Amniotic stem cell (primary cell): ENCODE results near the gene PSTPIP1.
"Not testable (repeated sequence)": the region's sequence is repeated elsewhere in the genome, so short reads cannot be mapped to it uniquely, and the experiment has no call there.

Source experiments
- DNase-seq: peaks from one replicate; lab custom pipeline; 2025; lab: John Stamatoyannopoulos, UW

Gene PSTPIP1

DNA sequence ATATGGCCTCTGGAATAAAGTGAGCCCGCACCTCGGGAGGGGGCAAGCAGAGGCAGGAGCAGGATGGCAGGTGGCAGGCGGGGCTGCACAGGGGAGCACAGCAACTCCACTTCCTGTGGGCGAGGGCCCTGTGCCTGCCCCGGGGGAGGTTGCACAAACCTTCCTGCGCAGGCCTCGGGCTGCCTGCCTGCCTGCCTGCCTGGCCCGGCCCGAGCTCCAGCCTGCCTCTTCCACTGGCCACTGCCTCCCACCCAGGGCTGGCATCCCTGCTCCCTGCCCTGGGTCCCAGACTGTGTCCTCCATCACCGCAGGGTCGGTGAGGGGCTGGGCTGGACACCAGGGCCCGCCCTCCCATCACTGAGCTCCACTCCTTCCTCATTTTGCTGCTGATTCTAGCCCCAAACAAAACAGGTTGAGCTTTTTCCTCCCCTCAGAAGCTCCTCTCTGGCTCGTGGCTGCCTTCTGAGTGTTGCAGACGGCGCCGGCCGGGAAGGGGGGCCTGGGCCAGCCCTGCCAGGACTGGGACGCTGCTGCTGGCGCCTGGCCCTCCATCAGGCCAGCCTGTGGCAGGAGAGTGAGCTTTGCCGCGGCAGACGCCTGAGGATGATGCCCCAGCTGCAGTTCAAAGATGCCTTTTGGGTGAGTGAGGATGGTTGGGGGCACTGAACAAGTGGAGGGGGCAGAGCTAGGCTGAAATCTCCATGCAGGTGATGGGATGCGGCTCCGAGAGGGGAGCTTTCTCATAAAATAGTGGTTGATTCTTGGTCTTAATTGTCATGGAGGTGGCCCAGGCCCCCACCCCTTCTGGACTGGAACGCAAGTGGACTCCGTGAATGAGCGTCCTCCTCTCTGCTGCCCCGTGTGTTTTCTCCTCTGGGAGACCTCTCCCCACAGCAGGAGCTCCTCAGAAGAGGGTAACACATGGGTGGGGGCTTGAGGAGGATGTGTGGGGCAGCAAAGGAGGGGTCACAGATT, at the start of gene PSTPIP1:
TSS of gene PSTPIP1 (plus strand) at position 156 of the 975 bp plus-strand sequence. CDS start at position 604, 448 bp downstream.
- no peak for DNase-seq

DNA sequence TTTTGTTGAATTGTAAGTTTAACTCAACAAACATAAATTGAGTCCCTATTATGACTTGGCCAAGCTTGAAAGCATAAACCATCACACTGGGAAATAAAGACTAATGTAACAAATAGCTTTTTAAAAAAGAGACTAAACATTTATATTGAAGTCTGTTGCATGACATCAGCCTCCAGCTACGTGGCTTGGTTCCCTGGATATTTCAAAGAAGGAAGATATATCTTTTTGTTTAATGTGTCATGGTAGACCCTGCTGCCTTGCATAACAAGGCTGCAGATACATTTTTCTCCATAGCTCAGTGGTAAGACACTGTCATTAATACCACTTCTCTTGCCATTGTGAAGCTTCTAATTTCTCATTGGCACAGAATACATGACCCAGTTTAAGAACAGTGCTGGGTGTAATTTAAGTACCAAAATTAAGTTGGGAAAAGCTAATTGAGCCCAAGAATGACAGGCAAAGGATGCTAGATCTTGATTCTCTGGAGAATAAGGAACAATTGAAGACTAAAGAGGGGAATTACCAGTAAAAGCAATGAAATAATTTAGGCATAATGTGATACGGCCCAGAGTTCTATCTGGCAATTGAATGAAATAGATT, 49.3 kb upstream of the PSTPIP1 start:
- no peak for DNase-seq

DNA sequence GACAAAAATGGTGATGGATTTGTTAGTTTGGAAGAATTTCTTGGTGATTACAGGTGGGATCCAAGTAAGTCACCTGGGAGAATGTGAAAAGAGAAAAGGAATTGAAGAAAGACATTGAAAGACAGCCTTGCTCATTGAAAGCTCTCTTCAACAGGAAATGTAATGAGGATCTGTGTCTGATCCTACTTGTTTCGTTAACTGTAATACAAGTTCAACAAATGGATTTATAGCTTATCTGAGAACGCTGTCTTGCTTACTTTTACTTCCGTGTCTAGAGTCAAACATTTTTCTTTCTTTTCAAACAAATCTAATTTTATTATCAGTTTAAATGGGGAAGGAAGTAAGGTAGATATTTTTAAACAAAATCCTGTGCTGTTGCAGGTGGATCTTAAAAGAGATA, 47.5 kb upstream of the PSTPIP1 start:
- no peak for DNase-seq

DNA sequence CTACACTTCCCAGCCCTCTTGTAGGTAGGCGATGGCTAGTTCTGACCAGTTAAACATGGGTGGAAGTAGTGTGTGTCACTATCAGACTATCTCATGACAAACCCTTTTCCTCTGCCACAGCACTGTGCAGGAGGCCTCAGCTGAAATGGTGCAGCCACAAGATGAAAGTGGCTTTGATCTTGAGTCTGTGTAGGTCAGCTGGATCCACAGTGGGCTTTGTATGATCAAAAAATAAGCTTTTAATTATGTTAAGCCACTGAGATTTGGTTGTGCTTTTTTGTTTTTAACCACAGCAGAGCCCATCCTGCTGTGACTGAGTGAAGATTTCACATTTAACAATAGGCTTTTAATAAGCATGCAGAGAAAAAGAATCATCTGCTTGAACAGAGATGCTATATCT, 43.7 kb upstream of the PSTPIP1 start:
- no peak for DNase-seq

DNA sequence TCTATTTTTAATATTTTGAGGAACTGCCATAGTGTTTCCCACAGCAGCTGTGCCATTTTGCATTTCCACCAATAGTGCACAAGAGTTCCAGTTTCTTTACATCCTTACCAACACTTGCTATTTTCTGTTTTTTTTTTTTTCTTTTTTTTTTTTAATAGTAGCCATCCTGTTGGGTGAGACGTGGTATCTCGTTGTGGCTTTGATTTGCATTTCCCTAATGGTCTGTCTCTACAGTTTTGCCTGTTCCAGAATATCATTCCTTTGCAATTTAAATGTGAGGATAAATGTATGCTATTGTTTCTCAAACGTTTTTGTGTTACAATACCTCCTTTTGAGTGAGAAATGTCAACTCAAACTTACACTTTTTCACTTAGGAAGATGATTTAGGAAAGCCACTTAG, 41.0 kb upstream of the PSTPIP1 start:
- no peak for DNase-seq

DNA sequence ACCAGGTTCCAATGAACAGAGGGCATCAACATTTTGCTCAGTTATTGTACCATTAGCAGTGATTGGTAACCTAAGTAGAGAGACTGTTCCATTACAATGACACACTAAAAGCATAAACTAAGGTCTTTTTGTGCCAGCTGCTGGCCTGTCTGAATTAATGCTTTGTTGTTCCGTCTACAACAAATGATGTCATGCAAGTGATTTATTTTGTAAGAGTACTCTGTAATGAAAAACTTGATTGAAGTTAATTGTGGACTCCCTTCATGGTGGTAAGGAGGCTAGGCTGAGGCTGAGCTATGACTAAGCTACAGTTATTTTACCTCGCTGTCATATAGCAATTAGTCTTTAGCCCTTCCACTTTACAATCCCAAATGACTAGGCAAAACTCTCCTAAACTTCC, 40.2 kb upstream of the PSTPIP1 start:
- DNase-seq, result no peak

DNA sequence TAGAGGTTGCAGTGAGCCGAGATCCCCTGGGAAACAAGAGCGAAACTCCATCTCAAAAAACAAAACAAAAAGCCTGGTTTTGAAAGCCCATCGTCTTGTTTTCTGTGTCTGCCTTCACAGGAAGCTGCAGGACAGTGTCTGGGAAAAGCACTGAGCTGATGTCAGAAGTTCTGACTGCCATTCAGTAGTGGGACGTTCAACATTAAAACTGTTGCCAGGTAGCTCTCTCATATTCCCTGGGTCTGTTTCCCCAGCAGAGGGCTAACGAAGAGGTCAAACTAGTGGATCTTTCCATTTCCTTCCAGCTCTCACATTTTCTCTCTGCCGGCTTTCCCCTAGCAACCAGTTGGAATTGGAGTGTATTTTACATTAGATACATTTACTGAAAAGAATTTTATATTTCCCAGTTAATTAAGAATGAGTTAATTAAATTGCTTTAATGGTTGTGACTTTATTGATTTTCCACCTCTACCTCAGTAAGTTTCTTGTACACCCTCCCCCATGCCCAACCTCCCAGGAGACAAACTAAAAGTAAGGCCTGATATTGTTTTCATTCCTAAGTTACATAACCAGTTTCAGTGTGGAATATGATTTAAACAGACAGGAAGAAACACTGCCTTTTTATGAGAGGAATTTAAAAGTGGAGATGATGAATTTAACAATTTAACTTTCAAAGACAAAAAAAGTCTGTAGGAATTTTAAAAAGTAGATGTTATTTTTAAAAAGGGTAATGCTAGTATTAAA, 33.5 kb upstream of the PSTPIP1 start:
- no peak for DNase-seq

DNA sequence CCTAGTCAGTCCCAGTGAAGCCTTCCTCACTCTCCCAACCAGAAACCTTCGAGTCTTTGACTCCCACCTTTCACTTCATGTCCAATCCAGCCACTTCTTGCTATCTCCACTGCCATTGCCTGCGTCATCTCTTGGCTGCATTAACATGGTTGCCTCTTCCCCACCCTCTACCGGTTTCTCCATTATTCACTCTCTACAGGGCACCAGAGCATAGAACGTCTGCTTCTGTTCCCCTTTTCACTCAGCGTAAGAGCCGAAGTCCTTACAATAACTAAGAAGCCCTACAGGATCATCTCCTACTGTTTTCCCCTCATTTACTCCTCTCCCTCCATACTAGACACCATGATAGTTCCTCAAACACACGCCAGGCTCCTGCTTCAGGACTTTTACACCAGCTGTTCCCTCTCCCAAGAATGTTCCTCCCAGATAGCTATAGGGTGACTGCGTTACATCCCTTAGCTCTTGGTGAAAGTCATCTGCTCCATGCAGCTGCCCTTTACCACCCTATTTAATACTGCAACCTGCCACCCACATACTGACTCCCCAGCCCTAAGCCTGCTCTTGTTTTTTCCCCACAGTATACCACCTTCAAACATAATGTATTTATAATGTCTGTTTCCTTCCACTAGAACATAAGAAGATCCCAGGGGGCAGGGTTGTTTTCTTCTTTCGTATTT, 32.5 kb upstream of the PSTPIP1 start:
- no peak for DNase-seq

DNA sequence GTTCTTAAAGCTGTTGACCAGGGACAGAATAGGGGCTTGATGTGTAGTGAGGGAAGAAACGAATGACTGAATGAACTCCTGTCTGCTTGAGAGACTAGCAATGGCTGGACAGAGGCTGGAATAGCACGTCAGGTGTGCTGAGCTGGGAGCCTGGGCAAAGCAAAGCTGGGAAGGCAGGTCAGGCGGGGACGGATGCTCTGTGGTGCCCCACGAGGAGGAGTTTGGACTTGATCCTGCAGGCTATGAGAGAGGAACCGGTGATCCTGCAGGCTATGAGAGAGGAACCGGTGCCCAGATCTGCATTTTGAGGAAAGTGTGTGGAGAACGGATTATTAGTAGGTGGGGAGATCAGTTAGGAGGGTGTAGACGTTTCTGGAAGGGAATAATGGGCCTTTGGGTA, 31.3 kb upstream of the PSTPIP1 start:
- DNase-seq, result no peak

DNA sequence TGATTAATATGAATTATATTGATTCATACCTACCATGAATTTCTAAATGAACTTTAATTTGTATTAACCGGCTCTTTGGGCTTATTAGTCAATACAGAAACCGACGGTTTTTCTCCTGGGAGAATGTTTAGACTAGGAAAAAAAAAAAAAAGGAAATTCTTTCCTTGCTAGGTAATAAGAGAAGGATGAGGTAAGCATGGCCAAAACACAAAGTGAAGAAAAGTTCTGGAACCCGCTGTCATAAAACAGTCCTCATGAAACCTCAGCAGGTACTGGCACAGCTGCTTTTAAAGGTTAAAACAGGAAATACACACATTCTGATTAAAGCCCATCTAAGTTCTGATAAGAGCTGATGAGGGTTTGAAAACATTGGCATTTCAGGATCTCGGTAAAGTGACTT, 30.8 kb upstream of the PSTPIP1 start:
- DNase-seq, result no peak

DNA sequence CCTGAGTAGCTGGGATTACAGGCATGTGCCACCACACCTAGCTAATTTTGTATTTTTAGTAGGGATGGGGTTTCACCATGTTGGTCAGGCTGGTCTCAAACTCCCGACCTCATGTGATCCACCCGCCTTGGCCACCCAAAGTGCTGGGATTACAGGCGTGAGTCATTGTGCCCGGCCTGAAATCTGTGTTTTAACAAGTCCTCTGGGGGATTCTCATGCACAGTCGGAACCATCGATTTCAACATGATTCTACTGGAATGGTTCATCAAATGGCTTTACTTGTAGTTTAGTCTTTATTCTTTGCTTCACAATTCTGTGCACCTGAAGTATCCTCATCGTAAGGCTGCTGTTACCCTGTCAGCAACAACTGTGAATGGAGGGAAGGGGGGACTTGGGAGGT, 28.9 kb upstream of the PSTPIP1 start:
- DNase-seq, result not testable (repeated sequence)

DNA sequence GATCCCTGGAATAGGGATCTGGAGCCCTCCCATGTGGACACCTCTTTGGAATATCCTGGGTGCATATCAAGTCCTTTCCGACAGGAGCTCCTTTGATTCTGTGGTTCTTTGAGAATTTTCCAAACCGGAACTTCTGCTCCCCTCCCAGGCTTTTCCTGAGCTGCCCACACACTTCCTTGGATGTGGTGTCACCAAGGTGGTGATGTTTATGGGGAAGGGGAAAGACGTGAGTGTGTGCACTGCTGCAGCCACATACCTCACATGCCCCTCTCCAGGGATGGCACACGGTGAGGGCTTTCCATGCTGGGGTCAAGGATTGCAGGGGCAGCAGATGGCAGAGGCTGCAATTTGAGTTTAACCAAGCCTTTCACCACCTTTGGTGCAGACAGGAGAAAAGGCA, 27.9 kb upstream of the PSTPIP1 start:
- no peak for DNase-seq

DNA sequence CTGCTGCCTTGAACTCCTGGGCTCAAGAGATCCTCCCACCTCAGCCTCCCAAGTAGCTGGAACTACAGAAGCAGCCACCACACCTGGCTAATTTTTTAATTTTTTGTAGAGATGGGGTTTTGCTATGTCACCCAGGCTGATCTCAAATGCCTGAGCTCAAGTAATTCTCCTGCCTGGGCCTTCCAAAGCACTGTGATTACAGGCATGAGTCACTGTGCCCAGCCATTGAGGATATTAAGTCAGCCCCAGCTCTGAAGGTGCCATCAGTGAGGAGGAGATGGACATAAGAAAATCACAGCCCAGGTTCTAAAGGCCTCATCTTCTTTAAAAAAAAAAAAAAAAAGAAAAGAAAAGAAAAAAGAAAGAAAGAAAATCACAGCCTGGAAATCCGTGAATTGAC, 26.6 kb upstream of the PSTPIP1 start:
- DNase-seq, result no peak

DNA sequence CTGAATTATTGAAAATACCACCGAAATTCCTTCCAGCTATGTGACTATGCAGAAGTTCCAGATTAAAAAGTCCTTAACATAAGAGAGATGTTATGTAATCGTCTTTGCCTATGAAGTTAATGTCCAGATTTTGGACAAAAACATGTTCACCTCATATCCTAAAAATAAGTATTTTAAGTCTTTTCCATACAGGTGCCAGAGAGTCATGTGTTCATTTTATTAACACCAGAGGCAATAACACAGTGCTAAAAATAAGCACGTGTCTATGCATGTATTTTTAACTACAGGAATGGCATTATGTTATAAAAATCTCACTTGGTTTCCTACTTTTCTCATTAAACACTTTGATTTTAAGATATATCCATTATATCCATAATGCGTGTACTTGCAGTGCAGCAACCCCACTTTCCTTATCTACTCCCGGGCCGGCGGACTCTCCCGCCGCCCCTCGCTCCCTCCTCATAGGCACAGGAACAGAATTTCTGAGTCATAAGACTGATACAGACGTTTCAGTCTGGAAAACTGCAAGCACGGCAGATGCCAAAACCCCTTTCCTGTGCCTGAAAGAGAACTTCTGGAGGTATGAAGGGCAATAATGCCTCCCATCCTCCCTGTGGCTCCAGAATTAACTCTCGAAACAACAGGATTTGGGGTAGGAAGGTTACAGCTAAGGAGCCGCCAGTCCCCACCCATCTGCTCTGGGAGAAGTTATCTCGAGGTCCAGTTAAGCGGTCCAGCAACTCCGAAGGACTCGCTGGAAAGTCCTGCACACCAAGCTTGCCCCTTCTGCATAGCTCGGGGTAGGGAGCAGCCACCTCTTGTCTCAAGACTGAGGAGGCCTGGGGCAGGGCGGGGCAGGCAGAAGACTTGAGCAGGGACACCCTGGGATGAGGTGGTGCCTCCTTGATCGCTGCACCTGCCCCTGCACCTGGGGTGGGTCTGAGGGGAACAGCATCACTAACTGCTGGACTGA, 22.3 kb upstream of the PSTPIP1 start:
- no peak for DNase-seq

DNA sequence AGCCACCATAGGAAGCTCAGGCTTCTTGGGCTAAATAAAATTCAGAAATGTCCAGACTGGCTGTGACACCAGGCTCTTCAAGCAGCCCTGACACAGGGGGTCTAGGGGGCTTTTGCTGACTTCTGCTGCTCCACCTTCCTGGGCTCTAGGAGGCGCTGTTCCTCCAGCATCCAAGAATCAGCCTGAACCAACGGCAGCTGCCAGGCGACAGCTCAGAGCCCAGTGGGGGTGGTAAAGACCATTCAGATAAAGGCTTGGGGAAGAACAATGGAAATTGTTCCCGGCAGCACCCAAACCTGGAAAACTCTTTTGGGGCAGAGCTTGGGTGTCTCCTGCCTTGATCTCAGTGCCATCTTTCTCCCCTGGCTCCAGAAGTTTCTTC, 21.6 kb upstream of the PSTPIP1 start:
- DNase-seq, result no peak

DNA sequence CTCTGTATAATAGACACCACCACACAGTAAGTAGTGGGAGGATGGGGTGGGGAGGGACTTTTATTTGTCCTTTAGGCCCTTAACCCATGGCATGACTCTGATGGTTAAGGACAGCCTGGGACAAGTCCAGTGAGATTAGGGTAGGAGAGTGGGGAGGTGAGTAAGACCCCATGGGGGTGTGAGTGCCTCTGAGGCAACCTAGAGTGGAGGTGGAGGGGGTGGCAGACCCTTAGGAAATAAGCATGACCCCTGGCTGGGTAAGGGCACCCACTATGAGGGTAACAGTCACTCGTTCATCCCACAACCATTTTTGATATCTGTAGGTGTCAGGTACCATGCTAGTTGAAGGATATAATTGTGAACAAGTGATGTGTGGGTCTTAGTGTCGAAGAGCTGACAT, 21.0 kb upstream of the PSTPIP1 start:
- no peak for DNase-seq

DNA sequence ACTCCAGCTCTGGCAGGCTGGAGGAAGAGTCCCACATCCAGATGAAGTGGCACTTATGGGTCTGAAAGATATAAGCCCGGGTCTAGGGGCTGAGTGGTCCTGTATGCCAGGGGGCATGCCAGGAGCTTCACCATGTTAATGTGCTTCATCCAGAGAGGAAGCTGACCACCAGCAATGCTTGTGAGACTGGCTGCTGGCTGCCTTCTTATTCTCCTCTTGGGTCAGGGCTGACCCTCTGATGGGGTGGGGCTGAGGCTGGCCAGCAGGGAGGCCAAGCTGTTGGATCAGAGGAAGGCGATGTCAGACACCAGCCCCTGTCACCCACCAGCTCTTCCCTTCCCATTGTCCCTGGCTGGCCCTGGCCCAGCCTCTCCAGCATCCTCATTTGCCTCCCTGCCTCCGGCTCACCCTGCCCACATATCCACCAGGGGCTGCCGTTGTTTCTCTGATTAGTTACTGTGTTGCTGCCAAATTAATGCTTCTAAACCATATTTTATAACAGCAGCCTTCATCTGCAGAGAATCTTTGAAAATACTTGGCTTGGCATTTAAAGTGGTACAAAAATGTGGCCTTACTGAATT, 20.4 kb upstream of the PSTPIP1 start:
- DNase-seq, result no peak

DNA sequence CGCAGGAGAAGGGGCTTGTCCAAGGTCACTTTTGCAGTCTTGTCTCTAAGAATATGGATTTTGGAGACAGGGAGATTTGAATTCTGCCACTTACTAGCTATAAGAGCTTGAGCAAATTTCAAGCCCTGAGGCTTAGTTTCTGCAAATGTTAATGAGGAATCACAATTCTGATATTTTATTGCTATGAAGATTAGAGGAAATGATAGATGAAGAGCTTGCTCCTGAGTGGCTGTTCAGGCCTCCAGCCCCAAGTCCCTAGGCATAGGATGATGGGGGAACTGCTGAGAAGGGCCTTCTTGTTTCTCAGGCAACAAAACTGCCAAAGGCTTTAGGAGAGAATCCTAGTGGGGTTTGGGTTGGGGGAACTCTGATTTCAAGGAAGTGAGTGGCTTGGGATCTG, 18.8 kb upstream of the PSTPIP1 start:
- DNase-seq, result no peak

DNA sequence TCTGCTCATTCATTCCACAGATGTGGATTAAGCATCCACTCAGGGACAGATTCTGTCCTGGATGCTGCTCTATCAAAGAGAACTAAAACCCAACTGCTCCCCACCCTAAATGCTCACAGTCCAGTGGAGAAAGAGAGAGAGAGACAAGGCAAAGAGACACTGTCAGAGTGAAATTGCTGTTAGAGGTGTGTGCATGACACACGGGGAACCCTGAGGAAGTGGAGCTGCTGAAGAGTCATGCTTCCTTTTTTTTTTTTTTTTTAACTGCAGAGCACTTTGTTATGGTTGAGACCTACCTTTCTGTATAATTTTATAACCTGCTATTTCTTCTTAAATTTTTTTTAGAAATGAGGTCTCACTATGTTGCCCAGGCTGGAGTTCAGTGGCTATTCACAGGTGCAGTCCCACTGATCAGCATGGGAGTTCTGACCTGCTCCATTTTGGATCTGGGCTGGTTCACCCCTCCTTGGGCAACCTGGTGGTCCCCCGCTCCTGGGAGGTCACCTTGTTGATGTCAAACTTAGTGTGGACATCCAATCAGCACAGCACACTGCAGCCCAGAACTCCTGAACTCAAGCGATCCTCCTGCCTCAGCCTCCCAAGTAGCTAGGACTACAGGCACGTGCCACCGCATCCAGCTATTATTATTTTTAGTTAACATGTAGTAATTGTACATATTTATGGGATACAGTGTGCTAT, 18.2 kb upstream of the PSTPIP1 start:
- no peak for DNase-seq
